Midbrain (tissue), 1 donor: Measurements from ENCODE around the gene SALL3.

ENCODE experiments used
- DNase-seq: peaks from one replicate; lab custom pipeline; 2025; lab: John Stamatoyannopoulos, UW

The SALL3 gene

DNA sequence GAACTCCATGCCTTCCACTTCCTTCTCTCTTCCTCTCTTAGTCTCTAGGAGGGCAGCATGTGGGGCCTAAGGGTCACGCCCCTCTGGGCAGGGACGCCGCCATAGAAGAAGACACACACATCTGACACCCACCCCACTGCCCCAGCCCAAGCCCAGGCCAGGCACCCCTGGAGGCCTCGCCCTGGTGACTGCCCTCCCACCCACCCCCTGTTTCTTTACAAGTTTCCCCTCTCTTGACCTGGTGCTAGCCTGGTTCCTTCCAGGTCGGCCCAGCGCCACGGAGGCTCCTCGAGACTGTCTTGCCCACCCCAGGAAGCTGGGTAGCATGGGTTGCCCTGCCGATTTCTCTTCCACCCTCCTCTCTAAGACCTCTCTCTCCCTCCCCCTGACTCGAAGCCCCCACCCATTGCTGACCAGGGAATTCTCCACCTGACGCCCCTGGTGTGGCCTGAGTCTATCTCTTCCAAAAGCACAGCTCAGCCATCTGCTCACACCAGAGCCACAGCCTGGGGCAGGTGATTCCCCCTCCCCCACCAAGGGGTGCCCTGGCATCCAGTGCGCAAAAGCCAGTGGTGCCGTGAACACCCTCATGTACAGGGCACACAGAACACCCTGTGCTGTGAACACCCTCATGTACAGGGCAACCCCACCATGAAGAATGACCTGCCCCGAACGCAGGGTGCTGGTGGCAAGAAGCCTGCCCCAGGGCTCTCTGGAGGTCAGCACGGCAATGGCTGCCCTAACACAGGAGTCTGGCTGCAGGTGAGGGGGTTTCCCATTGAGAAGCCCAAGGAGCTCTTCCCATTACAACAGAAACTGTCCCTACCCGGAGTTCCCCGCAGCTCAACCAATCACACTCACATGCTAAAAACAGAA lies 13.5 kb upstream of the SALL3 start:
- DNase-seq, result no peak

DNA sequence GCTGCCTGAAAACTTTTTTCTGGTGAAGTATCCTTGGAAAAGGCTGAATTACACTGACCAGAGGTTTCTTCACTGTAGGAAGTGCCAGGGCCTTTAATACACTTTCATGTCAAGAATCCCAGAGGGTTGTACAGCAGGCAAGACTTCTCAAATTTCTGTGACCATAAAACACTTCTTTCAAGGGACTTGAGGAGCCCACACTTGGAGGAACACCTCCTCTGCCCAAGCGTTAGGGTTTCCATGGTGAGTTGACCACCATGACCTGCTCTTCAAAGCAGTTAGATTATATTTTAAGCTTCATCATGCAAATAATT lies 12.9 kb upstream of the SALL3 start:
- no peak for DNase-seq

DNA sequence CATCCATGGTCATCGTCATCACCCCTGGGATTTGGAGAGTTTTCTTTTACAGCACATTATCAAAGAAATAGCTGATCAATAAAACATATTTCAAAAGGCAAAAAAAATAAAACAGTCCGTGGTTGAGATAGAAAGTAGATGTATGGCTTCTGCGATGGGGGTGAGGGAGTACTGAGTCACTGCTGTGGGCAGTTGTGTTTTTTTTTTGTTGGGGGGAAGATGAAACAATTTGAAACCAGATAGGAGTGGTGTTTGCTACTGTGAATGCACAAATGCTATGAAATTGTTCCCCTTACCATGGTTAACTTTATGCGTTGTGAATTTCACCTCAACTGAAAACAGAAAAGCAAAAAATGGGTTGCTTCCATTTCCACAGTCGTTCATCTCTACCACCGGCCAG lies 11.9 kb upstream of the SALL3 start:
- no peak for DNase-seq

DNA sequence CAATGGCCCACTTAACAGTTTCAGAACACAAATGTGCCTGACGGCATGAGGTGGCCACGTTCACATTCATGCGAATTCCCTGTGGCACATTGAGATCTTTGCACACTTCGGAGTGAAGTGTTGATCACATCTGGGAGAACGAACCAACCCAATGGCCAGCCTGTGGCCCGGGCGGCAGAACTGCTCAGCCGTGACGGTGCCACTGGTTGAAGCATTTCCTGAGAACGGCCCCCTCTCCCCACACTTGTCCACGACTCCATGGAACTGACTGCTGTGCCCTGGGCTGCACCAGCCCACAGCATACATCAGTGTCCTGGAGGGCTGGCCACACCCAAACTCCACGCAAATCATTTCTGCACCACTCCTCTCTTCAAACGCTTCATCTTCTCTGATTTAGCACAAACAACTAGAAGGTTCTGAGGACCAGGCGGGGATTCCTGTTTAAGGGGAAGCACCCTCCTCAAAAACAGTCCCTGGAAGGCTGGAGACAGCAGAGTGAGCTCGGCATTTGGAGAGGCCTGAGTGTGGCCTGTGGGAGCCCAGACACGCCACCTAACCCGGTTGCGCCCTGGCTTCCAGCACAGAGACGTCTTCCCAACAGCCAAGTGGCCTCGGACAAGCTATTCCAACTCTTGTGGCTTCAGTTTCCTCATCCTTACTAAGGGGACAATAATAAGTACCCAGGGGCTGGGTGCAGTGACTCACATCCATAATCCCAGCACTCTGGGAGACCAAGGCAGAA lies 9.9 kb upstream of the SALL3 start:
- no peak for DNase-seq

DNA sequence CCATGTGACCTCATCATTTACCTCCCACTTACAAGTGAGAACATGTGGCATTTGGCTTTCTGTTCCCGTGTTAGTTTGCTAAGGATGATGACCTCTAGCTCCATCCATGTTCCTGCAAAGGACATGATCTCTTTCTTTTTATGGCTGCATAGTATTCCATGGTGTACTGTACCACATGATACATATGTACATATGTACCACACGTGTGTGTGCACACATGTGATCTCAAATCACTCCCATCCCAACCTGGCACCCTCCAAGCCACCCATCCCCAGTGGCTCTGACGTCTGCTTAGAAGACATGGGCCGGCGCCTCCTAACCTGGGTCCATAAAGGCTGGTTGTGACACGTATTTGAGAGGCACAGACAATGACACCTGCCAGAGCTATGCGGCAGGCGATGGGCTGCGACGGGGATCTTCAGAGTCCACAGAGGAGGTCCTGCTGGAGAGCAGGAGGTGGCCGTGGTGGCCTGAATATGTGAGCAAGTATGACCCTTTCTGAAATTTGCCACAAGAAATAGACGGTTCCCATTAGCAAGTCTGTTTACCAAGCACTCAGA lies 8.8 kb upstream of the SALL3 start:
- no peak for DNase-seq

DNA sequence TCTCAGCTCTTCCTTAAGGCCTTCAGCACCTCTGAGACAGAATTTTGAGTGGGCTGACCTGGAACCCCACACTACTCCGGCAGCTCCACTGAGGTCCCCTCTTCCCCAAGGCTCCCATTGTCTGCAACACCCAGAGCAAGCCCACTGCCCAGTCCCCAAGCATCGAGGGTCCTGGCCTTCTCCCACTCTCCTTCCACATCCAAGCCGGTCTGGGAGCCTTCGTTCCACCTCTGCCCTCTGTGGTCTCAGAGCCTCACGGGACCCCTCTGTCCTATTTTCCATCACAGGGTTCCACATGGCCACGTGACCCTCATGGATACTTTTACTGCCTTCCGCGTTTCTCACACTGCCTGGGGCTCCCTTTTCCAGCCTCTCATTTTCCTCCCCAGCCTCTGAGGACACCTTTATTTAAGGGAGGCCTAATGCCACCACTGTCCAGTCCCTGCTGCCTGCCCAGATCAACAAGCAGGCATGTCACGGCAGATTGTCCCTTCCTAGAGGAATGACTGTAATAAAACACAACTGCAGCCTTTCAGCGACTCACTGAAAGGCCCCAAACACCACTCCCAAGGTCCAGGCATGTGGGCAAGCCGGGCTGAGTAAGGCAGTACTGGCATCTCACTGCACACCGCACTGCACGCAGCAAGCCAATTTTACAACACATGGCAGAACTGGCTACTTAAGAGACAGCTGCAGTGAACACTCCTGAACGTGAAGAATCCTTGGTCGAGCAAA lies 7.9 kb upstream of the SALL3 start:
- DNase-seq, result no peak

DNA sequence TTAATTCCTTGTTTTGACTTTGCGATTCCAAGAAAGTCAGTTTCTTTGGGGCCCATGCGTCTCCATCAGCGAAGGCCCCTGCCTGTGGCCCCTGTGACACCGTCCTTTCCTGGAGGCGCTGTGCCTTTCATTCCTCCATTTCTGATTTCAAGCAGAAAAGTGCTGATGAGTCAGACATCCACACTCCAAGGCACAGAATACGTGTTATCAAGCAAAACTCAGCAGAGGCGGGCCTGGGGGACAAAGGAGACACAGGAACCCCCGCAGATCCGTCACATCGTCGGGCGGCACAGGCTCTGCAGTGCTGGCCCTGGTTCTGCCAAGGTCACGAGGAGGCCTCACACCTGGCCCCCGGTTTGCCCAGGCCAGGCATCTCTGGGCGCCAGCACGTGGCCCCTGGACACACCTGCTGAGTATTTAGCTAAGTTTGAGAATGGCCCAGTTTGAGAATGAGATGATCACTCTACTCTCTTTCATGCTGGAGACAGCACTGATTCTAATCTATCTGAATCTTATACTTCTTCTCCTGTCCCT lies 7.2 kb upstream of the SALL3 start:
- DNase-seq, result no peak

DNA sequence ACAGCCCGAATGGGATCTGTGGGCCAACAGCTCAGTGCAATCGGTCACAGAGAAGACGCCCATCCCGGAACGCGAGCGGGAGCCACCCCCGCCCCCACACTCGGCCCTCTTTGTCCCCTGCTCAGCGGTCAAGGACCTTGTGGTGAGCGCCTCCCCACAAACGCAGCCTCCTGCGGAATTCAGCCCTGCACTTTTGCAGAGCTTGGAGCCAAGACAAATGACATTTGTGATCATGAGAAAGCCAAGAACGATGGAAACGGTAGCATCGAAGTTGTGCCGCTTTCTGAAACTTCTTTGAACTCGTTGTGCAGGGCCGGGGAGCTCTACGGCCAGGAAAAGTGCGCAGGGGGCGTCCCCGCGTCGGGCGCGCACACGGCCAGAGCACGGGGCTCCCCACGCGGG lies 6.7 kb upstream of the SALL3 start:
- DNase-seq, result no peak

DNA sequence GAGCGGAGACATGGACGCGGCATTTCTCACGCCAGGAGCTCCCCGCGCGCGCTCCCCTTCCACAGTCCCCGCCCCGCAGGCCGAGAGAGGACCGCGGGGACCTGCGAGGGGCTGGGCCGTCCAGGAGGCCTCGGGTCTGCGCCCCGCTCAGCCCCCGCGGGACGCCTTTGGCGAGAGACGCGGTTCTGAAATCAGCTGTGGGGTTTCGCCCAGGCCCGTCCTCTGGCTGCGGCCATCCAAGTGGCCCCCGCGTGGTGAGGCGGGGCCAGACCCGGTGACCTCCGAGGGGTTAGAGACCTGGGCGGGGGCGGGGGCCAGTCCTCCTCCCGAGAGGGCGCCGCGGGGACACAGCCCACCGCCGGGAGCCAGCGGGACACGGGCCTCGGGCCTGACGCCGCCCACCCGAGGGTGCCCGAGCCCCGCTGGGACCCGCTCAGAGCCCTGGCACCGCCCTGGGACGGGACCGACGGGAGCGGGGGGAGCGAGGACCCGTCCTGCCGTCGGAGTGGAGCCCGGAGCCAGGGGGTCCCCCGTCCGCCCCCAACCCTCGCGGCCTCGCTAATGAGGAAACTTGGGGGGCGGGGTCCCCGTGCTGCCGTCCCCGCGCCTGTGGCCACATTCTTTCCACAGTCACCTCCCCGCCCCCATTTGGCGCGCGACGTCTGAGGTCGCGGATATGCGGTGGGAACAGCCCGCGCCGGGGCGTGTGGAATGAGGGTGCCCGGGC lies 6.1 kb upstream of the SALL3 start:
- no peak for DNase-seq

DNA sequence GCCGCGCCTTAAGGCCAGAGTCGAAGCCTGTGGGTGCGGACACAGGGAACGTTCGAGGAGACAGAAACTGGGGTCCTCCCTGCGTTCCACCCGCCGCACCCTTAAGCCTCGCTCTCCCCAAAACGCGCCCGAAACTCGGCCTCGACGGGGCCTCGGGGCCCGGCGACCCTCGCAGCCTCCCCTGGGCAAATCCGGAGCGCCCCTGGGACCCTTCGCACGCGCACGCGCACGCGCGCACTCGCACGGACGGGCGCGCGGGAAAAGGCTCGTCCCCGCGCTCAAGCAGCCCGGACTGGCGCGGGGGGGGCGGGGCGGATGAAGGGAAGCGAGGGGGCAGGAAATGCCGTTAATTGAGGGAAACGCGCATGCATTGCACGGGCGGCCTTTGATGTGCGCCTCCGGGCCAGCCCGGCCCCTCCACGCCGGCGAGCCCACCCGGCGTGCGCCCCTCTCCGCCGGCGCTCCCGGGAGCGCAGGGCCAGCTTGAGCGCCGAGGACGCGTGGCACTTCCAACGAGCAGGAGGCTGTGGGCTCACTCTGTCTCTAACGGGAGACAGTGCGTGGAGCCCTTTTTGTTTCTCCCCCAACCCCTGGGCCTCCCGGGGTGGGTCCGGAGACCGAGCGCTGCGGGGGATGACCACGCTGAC lies 5.4 kb upstream of the SALL3 start:
- no peak for DNase-seq

DNA sequence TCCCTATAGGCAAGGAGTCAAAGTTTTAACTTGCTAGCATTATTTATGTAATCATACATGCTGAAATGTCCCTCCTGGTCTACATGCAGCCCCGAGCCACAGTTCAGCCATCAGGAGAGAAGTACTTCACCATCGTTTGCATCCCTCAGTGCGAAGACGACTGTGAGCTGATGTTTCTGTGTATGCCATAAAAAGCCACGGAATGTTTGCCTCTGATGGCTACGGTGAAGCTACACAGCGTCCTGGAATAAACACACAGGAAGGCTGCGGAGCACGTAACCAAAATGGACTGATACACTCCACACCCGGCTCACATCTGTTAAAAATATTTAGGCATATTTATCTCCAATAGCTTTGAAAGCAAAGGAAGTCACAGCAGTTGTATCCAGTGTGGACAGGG lies 4.3 kb upstream of the SALL3 start:
- no peak for DNase-seq

DNA sequence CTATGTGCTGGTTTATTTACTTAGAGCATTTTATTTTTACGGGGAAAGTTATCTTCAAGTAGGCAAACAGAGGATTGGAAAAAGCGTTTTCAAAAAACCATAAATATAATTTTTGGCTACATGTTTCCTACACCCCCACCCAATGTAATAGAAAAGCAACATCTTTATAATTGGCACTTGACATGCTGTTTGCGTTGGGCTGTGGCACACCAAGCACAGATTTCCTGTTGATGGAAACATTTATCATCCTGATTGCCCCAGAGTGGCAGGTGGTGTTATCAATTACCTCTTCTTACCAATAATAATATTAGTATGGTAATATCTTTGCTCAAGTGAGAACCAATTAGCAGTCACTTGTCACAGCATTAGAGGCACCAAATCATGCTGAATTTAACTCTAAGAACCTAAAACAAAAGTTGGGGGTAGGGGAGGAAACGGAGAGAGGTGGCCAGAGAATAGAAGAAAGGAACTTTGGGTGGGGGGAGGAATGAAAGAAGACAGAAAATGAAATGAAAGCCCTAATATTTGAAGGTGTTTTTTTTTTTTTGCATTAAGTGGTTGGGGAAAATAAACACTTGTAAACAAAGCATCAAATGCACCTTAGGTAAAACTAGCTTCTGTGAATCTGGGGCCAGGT lies 3.8 kb upstream of the SALL3 start:
- no peak for DNase-seq

DNA sequence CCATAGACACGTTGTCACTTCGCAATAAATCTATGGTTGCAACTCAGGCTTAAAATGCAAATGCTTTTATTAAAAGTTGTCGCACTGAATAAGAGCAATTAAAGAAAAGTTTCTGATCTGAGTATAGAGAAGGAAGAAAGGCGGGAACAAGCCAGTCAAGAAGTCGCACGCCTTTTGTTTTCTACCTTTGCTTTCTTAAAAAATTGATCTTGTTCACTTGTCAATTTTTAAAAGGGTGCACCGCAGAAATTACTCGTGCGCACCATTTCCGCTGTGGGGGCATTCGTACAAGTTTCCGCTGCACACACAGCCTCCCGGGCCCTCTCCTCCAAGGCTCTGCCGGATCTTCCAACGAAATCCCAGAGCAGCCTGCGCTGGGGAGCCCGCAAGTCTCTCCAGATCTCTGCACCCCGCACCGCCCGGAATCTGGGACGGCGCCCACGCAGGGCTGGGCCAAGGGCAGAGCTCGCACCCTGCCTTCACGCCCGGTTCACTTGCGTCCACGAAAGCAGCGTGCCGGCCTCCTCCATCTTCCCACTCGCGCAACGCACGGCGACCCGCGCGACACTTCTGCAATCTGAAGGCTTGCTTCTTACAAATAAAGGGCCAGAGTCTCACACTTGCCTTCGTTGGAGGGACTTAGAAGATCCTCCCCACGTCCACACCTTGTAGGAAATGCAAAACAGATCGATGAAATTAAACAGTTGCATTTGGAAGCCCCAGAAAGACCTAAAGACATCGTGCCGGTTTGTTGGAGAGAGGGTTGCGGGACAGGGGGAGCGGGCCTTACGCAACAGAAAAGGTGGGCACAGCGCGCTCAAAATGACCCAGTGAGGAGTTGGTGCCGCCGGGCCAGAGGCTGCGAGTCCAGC lies 2.6 kb upstream of the SALL3 start:
- no peak for DNase-seq

DNA sequence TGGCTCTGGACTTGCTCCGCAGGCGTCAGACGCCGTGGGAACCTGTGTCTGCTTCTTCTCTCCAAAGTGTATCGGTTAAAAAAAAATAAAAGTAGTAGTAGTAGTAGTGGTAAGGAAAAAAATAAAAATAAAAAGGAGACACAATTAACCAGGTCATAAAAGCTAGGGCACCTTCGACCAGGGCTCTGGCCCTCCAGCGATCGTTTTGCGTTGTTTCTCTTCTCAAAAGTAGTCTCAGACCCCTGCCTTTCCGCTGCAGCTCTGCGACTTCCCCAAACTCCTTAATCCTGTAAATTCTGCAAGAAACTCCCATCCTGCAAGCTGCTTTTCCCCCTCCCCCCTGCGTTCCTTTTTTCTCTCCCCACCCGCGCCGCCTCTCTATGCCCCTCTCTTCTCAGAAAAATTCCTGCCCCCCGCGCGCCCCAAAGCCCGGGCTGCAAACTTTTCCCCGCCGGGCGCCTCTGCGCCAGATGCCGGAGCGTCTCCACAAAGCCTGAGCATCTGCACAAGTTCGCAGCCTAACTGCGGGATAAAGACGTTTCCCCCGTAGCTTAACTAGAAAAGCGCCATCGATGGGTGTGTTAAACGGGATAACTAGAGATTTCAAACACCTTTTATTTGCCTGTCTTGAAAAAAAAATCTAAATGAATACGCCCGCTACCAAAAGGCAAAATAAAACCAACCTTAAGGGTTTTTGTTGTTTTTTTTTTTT lies 1.8 kb upstream of the SALL3 start:
- no peak for DNase-seq

DNA sequence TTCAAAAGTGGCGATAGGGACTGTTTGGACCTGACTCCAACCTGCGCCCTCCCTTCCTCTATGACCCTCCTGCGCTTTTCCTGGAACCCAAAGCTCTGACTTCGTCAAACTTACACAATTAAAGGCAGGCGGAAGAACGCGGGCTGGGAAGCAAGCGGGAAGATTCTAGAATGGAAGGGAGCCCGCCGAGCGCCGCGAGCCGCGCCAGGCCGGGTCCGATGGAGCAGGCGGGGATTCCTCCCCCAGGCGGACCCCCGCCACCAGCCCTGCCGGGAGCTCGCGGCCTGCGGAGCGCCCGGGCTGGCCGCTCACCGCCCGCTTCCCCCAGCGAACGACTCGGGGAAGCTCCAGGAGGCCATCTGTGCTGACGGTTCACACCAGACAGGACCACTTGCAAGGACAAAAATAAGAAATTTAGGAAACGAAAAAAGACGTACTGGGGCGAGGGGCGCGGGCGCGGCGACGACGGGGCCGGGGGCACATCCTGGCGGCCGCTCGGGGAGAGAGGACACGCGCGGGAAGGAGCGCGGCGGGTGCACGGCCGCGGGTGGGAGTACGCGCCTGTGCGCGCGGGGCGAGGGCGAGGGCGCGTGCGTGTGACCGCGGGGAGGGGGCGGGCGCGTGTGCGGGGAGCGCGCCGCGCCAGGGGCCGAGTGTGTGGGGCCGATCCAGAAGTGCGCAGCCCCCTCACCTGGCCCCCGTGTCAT lies 1.1 kb upstream of the SALL3 start:
- DNase-seq, result peak; percentile 56

DNA sequence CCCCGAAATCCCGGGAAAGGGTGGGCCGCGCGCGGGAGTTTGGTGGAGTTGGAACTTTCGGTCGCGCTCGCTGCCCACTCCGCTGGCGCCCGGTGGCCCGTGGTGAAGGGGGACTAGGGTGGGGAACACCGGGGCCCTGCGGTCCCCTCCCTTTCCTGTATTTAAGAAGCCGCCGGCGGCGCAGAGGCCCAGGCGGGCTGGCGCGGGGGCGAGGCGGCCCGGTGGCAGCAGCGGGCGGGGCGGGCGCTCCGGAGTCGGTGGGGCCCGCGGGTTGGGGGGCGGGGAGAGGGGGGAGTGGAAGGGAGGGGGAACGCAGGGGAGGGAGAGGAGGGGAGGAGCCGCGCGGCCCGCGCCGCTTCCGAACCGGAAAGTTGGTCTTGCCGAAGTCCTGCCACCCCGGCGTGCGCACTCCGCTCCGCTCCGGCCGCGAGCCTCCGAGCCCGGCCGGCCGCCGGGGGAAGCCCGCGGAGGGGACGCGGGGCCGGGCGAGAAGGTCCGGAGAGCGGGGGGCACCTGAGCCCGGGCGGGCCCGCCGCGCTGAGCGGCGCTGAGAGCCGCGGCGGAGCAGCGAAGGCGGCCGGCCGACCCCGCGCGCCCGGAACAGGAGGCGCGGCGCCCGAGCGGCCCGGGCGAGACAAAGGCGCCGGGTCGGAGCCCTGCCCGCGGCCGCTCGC lies 425 bp upstream of the SALL3 start:
- peak; percentile 56 for DNase-seq

DNA sequence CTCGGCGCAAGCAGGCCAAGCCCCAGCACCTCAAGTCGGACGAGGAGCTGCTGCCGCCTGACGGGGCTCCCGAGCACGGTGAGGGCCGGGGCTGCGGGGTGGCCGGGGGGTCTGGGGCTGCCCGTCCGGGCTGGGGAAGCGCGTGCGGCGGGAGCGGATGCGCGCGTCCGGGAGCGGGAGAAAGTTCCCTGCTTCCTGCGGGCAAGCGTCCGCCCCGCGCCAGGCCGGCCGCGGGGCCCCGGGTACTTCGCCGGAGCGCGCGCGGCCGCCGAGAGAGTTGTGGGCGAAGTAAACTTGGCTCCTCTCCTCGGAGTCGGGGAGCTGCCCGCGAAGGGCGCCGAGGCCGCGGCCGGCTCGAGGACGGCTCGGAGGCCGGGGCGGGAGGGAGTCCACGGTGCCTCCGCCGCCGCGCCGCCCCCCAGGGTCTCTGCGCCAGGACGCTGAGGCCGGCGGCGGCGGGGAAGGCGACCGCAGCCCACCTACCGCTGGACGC lies 707 bp downstream of the SALL3 start:
- DNase-seq, result no peak
